NCI-H2081 treated with DMSO at 0.1 percent for 48 hours (cell line): ENCODE data around the gene DRC1.
"Not testable (repeated sequence)": the region's sequence is repeated elsewhere in the genome, so short reads cannot be mapped to it uniquely, and the experiment has no call there.

Source experiments
- DNase-seq: peaks from one replicate; lab custom pipeline; 2025; lab: John Stamatoyannopoulos, UW

DRC1 gene

DNA sequence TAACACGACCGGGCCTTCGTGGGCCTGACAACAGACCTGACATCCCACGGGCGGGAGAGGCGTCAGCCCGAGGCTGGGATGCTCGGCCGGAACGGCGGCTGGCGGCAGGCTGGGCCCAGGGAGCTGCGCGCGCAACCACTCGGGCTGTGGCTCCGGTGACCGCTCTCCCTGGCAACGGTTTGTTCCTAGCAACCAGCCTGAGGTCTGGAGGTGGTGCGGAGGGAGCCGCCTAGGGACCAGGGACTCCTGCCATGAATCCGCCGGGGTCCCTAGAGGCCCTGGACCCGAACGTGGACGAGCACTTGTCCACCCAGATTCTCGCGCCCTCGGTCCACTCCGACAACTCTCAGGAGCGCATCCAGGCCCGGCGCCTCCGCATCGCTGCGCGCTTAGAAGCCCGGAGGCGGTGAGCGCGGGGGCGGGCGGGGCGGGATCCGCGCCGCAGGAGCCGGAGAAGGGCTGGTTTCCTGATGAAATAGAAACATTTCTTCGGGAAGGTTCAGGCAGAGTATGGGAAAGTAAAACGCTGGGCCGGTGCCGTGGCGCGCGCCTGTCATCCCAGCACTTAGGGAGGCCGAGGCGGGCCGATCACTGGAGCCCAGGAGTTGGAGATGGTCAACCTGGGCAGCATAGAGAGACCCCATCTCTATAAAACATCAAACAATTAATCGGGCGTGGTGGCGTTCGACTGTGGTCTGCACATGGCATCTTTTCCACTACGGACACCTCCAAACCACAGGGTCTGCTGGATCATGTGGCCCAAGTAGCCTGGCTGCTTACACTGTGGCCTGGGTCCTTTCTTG, at the start of gene DRC1:
DRC1 (plus strand) TSS at position 182 of the 803 bp plus-strand sequence; CDS start at position 252, 70 bp downstream.
- no peak for DNase-seq

DNA sequence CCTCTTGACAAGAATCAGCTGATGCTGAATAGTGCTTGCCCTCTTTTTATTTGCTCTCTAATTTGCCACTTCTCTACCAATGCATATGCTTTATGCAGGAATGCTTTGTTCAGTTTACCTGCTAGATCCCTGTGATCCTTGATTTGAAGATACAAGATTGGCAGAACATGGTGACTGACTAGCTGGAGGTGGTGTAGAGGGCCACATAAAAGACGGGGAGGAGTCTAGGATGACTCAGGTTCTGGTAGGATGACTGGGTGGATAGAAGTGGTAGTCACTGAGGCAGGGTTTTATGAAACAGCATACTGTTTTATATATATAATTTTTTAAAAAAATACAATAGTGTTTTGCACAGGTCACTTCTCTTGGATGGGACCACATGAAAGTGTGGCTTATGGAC, 48.8 kb upstream of the DRC1 start:
- no peak for DNase-seq

DNA sequence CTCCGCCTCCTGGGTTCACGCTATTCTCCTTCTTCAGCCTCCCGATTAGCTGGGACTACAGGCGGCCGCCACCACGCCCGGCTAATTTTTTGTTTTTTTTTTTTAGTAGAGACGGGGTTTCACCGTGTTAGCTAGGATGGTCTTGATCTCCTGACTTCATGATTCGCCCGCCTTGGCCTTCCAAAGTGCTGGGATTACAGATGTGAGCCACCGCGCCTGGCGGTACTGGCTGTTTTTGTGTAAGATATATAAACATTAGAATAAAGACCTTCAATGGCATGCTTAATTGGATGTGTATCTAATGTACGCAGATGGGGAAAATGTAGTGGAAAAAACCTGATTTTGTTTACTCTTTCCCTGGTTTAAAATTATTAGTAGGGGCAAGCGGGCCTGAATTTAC, 47.3 kb upstream of the DRC1 start:
- DNase-seq, result not testable (repeated sequence)

DNA sequence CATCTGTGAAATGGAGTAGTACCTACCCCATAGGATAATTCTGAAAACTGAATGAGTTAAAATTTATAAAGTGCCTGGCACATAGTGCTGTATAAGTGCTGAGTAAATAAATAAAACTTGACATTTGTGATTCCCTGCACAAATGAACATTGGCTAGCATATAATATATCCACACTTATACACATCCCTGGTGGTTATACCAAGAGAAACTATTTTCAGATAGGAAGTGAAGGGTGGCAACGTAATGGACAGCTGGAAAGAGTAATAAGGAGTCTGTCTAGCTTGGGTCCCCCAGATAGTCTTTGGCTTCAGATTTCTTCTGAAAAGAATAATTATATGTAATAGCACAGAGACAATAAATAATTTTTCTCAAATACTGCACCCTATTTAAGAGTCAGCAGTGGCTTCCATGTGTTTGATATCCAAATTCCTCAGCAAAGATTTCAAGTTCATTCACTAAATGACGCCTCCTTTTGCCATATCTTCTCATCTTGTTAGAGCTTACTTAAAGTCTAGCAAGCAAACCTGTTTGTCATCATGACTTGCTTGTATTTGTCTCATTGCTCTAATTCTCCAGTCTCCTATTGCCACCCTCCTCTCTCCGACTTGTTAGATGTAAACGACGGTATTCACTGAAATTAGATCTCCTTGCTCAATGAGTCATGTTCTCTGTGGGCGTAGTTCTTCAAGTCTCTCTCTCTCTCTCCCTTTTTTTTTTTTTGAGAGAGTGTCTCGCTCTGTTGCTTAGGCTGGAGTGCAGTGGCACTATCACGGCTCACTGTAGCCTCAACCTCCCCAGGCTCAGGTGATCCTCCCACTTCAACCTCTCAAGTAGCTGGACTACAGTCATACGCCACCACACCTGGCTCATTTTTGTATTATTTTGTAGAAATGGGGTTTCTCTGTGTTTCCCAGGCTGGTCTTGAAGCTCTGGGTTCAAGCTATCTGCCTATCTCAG, 46.4 kb upstream of the DRC1 start:
- no peak for DNase-seq

DNA sequence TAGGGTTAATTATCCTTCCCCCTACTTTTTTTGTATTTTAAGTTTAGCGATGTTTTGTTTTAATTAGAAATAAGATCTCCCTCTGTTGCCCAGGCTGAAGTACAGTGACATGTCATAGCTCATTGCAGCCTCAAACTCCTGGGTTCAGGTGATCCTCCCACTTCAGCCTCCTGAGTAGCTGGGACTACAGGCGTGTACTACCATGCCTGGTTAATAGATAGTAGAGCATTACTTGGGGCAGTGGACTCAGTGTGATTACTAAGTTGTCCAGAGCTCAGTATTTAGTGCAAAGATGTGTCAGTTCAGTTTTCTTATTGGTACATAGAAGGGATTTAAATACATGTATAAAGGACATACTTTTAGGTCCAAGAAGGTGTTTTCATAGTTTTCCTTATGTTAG, 45.6 kb upstream of the DRC1 start:
- no peak for DNase-seq

DNA sequence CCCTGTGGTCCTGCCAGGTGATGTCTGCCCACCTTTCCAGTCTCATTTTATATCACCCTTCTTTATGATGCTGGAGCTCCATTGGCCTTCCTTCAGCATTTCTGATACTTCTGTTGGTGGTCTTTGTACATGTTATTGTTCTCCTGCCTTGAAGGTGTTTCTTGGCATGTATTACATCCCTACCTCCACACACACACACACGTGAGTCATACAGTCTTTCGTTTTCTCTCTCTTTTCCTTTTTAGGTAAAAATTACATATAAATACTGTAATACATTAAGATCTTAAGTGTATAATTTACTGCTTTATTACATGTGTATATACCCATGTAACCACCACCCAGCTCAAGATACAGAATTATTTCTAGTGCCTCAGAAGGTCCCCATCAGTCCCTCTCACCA, 44.9 kb upstream of the DRC1 start:
- no peak for DNase-seq

DNA sequence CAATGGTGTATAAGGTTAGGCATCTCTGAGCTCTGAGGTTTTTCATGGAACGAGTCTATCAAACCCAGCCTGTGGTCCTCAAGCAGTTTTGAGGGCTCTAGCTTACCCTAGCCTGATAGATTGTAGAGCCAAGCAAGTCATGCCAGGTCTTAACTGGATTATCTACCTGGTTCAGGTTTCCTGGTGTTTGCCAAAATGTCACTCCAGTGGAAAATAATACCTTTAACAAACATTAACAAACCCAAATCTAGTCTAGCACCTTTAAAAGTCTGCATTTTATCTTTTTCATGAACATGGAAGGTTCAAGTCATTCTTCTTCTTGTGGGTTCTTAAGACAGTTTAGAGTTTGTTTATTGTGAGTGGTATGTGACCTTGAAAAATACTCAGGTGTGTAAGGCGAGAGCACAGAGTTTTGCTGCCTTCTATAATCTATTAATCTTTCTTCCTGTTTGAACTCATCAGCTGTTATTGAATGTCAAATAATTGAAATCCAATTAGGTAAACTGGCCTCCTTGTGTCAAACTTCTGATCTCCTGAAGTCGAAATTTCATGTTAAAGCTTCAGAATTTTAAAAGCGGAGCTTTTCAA, 41.7 kb upstream of the DRC1 start:
- no peak for DNase-seq

DNA sequence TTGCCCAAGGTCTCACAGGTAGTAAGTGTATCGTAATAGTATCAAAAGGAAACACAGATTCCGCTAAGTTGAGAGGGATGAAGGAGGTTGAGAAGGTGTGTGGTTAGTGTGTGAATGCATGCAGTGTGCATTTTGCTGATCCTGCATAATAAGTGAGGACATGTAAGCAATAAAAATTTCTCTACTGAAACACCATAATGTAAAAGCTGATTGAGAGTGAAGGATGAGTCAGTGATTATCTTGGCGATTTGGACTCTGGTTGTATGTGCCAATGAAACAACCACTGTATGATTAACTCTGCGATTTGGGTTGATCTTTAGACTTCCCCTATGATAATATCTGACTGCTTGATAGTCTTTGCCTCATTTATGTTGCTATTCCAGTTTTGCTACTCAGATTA, 38.4 kb upstream of the DRC1 start:
- no peak for DNase-seq

DNA sequence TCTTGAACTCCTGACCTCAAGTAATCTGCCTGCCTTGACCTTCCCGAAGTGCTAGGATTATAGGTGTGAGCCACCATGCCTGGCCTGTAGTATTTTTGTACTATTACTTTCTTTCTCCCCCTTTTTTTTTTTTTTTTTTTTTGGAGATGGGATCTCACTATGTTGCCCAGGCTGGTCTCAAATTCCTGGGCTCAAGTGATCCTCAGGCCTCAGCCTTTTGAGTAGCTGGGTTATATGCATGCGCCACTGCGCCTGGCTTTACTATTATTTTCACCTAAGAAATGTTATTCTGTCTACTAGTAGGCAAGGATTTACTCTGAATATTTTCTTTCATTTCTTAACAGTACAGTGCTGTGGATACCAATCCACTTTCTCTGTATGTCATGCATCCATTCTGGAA, 37.8 kb upstream of the DRC1 start:
- no peak for DNase-seq

DNA sequence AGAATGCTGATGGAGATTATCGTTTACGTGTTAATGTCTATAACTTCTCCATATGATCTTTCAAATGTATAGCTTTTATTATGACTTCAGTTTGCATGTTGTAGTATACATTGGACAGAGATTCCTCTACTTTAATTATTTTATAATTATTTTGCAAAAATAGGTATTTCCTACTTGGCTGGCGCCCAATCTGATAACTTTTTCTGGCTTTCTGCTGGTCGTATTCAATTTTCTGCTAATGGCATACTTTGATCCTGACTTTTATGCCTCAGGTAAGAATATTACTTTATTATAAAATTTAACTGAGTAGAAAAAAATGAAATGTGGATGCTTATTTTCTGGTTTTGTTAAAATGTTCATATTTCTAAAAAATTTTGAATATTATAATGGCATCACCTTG, 37.1 kb upstream of the DRC1 start:
- DNase-seq, result no peak

DNA sequence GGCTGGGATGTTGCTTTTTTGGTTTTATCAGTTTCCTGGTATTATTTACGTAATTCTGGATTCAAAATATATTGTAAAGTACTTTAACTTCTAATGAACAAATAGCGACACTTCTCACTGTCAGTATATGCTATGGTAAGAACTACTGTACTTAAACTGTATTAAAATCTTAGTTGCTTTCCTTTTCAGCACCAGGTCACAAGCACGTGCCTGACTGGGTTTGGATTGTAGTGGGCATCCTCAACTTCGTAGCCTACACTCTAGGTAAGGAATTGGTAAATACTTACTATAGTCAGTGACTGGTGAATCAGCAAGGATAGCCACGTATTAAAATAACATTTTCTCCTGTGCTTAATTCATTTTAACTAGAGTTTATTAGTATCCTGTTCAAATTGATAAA, 34.8 kb upstream of the DRC1 start:
- DNase-seq, result no peak

DNA sequence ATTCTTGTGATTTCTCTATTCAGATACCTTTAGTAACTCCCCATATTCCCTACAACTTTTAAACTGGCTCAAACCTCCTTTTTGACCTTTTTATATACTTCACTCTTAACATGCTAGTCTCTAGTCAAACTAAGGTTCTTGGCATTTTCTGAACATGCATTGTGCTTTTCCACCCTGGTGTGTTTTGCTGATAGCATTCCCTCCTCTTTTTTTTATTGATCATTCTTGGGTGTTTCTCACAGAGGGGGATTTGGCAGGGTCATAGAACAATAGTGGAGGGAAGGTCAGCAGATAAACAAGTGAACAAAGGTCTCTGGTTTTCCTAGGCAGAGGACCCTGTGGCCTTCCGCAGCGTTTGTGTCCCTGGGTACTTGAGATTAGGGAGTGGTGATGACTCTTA, 32.1 kb upstream of the DRC1 start:
- not testable (repeated sequence) for DNase-seq

DNA sequence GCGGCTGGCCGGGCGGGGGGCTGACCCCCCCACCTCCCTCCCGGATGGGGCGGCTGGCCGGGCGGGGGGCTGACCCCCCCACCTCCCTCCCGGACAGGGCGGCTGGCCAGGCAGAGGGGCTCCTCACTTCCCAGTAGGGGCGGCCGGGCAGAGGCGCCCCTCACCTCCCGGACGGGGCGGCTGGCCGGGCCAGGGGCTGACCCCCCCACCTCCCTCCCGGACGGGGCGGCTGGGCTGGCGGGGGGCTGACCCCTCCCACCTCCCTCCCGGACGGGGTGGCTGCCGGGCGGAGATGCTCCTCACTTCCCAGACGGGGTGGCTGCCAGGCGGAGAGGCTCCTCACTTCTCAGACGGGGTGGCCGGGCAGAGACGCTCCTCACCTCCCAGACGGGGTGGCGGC, 30.8 kb upstream of the DRC1 start:
- not testable (repeated sequence) for DNase-seq

DNA sequence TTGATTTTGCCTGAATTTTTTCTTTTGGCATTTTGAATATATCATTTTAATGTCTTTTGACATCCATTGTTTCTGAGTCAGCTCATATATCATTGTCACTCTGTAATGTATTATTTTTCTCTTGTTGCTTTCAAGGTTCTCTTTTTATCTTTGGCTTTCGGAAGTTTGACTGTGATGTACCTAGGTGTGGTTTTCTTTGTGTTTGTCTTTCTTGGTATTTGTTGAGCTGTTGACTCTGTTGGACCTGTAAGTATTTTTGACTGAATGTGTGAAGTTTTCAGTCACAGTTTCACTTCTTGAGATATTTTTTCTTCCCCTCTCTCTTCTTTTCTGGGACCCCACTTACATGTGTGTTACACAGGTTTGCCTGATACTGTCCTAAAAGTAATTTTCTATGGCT, 24.9 kb upstream of the DRC1 start:
- no peak for DNase-seq

DNA sequence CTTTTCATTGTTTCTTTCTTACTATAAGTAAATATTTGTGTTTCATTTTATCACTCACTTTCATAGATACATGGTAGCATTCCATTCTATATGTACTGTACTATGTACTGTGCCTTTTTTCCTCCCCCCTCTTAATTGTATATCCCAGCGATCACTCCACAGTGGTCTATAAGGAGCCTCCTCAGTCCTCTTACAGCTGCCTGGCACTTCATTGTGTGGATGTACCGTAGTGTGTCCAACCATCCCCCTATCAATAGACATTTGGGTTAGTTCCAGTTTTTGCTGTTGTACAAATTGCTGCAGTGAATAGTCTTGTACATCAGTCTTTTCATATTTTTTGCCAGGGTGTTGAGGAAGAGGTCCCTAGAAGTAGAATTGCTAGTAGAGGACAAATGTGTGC, 21.4 kb upstream of the DRC1 start:
- no peak for DNase-seq

DNA sequence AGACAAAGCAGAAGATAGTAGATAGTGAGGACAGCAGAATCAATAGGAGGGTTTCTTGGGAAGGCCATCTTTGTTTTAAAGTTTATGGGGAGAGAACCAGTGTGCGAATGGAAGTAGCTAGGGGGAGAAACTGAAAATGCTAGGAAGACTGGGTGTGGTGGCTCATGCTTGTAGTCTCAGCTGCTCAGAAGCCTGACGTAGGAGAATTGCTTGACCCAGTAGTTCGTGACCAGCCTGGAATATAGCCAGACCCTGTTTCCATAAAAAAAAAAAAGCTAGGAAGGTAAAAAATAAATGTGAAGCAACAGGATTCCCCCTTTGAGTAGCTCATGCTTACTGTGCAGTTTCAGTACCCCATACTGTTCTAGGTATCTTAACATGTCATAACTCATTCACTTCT, 19.2 kb upstream of the DRC1 start:
- DNase-seq, result no peak

DNA sequence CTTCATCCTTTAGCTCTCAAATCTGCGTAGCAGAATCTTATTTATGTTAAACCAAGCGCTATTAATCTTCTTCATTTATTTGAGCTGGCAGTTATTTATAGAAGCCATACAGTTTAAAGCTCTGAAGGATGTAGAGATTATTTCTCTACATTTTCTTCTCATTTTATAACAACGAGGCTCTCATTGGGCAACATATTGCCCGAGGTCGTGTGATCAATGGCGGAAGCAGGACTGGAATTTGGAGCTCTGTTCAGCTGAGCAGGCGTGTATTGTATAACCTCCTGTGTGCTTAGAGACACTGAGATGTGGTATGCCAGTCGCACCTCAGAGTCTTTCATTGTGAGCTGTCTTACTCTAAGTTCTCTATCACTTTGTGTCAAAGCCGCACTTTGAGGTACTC, 17.5 kb upstream of the DRC1 start:
- no peak for DNase-seq

DNA sequence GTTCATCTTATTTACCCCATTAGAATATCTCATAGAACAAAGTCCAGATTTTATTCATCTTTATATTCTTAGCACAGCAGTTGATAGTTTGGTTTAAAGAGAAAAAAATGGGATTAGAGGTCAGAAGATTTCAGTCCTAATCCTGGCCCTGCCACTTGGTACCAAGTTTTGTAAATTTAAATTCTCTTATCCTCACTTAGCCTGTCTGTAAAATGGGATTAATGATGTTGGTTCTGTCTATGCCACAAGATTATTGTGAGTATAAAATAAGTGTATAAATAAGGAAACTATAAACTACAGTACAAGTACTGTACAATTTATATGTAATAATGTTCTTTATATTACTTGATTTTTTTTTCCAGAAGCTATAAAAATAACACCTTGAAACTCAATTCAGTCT, 17.1 kb upstream of the DRC1 start:
- no peak for DNase-seq

DNA sequence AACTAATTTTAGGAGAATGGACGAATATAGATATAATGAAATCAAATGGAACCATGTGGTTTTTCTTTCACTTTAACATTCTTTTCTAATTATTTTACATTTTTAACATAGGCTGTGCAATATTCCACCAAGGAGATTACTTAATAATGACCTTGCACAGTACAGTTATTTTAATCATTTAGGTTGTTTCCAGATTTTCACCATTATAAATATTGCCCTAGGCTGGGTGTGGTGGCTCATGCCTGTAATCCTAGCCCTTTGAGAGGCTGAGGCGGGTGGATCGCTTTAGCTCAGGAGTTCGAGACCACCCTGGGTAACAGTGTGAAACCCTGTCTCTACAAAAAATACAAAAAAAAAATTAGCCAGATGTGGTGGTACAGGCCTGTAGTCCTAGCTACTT, 14.5 kb upstream of the DRC1 start:
- no peak for DNase-seq

DNA sequence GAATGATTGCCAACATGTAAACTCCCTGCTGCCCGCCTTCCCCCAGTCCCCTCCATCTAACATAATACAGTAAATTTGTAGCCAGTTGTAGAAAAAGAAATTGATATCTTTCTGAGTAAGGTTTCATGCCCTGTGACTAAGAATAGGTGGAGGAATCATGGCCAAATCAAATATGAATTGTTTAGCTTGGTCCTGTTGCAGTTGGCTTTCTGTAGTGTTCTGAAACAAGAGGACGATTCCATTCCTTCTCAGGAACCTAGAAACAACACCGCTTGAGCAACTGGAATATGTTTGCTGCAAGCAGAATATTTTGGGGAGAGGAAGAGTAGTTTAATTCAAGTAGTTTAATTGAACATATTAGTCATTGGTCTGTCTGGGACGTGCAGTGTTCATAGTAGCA, 7.0 kb upstream of the DRC1 start:
- no peak for DNase-seq

DNA sequence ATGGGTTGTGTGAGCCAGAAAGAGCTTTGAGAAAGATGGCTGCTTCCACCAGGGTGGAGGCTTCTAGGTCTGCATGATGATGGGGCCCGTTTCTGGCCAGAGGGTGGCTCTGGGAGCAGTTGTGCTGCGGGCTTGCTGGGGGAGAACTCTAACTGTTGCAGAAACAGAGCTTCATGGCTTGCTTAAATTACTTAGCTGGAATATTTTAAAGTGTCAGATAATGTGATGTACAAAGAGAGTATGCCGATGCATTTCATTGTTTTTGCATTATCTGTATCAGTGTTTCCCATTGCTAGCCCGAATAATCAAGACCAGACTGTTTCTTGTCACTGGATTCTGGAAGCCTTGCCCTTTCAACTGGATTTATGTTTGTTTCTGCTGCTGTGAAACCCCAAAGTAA, 6.3 kb upstream of the DRC1 start:
- DNase-seq, result no peak

DNA sequence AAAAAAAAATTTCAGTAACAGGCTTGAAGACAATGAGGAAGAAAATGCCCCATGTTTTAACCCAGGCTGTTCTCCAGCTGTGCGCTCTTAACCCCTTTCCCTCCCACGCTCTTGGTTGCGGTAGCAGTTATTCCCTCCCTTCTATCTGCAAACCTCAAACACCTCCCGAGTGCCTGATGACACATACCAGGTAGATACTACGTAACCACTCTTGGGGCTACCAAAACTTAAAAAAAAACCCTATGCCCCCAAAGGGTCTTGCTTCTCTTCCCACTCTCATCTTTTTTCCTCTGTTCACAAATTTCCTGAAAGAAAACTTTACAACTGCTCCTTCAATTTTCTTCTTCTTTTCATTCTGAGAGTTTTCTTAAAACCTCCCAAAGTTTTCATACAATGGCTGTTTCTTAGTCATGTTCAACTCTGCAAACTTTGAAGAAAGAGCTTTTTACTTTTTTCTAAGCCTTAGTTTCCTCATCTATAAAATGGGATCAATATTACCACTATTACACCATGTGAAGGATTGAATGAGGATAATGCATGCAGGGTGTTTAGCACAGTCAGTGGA, 4.9 kb upstream of the DRC1 start:
- no peak for DNase-seq
